Measurements from ENCODE around the gene ZNF189. TPM values are rescaled to one million over a fixed set of nuclear protein-coding genes. Genes with fewer than 3 reads are reported as not detected.

ZNF189 gene
- total and polyA plus RNA-seq, 11 donors, result 10.0 to 34.6 (median 19.3) TPM

GRCh38 chr9:101415578-101415977 lies 16.9 kb downstream of the ZNF189 start:
- Histone ChIP-seq H3K9me3 (peaks cover 0 to 93% (median 42%) of the 10 kb centered on the region in 12 donors), H3K36me3 (peaks cover 0 to 23% (median 0%) of the 10 kb centered on the region in 9 donors), H3K27me3 (no peaks in the 10 kb centered on the region), H3K4me3 (no peak overlapping the region), H3K4me1 (peaks cover 0 to 13% (median 0%) of the 10 kb centered on the region in 12 donors), H3K27ac (no peak overlapping the region)
- no peak for ATAC-seq
- no peak for TF ChIP-seq CTCF (IDR thresholded peaks at IDR 0.05)
- TF ChIP-seq POLR2A (IDR thresholded peaks at IDR 0.05), result no peak
- no peak for DNase-seq
- intact Hi-C loops (cut with DNase I), result no loop called here

GRCh38 chr9:101417389-101417788 lies 18.7 kb downstream of the ZNF189 start:
- Histone ChIP-seq H3K4me1 (peaks cover 0 to 13% (median 0%) of the 10 kb centered on the region in 12 donors), H3K27ac (no peak overlapping the region), H3K9me3 (peaks cover 0 to 74% (median 26%) of the 10 kb centered on the region in 12 donors), H3K4me3 (no peak overlapping the region), H3K27me3 (no peaks in the 10 kb centered on the region), H3K36me3 (peaks cover 0 to 14% (median 0%) of the 10 kb centered on the region in 9 donors)
- intact Hi-C loops (cut with DNase I), result no loop called here
- ATAC-seq, result no peak
- DNase-seq, result no peak
- TF ChIP-seq POLR2A (IDR thresholded peaks at IDR 0.05) (no peak), CTCF (IDR thresholded peaks at IDR 0.05) (no peak)

GRCh38 chr9:101417977-101418376 lies 19.3 kb downstream of the ZNF189 start:
- TF ChIP-seq POLR2A (IDR thresholded peaks at IDR 0.05), result no peak
- no peak for TF ChIP-seq CTCF (IDR thresholded peaks at IDR 0.05)
- no peak for DNase-seq
- no peak overlapping the region for H3K27ac ChIP-seq
- no peak for ATAC-seq
- H3K4me3 ChIP-seq, result no peak overlapping the region
- peaks cover 0 to 10% (median 0%) of the 10 kb centered on the region in 9 donors for H3K36me3 ChIP-seq
- no peaks in the 10 kb centered on the region for H3K27me3 ChIP-seq
- H3K4me1 ChIP-seq, result peaks cover 0 to 13% (median 0%) of the 10 kb centered on the region in 12 donors
- intact Hi-C loops (cut with DNase I), result no loop called here
- H3K9me3 ChIP-seq, result peaks cover 0 to 69% (median 21%) of the 10 kb centered on the region in 12 donors

GRCh38 chr9:101418518-101419430 lies 20.1 kb downstream of the ZNF189 start:
- H3K36me3 ChIP-seq, result peaks cover 0 to 10% (median 0%) of the 10 kb centered on the region in 9 donors
- H3K27me3 ChIP-seq, result no peaks in the 10 kb centered on the region
- H3K27ac ChIP-seq, result peak overlapping the region in 3 of 12 donors; percentile 6 to 15 (median 14)
- DNase-seq, result no peak
- H3K4me1 ChIP-seq, result peaks cover 0 to 13% (median 0%) of the 10 kb centered on the region in 12 donors
- ATAC-seq, result peak in 1 of 4 donors; percentile 33
- intact Hi-C loops (cut with DNase I), result no loop called here
- TF ChIP-seq CTCF (IDR thresholded peaks at IDR 0.05) (no peak), POLR2A (IDR thresholded peaks at IDR 0.05) (no peak)
- 59 to 61% (median 60%) methylated on average over 7 of the region's 7 CpGs for WGBS, 4 donors
- no peak overlapping the region for H3K4me3 ChIP-seq
- H3K9me3 ChIP-seq, result peaks cover 0 to 61% (median 13%) of the 10 kb centered on the region in 12 donors

All from heart left ventricle (tissue), 16 donors.